A549 (cell line): ENCODE results near the gene L3MBTL4. TPM values are rescaled to one million over a fixed set of nuclear protein-coding genes. Genes with fewer than 3 reads are reported as not detected.

Experiments used
- ATAC-seq, 2 experiments: fragments of 200-7000 bp in 1 of 2; fragments of >200 bp in 1 of 2; cut with Nextera tagmentation in 1 of 2; cut with Tn5 transposase in 1 of 2; 3 replicates each; pipeline versions ENCODE4 v1.8.0 to v1.9.1; 2018 to 2020; ENCODE audit warnings: mild to moderate bottlenecking in 1 of 2, moderate library complexity in 1 of 2
- CTCF ChIA-PET: fragments of 300-600 bp; sonication (Branson Sonifier 250); formaldehyde crosslinking; extraction: SDS; loops from one replicate; lab custom pipeline; 2021; ENCODE audit warnings: antibody characterized with exemption, inconsistent platforms; lab: Yijun Ruan, JAX
- POLR2A ChIA-PET: fragments of 350-600 bp; formaldehyde crosslinking; extraction: SDS; loops from one replicate; lab custom pipeline; 2021; ENCODE audit warnings: antibody characterized with exemption, inconsistent platforms; lab: Yijun Ruan, JAX
- DNase-seq, 2 experiments: peaks; one replicate each; pipeline versions ENCODE4 v3.0.0 to v3.0.0-alpha.2; 2011 to 2016; ENCODE audit warnings: low read depth in 1 of 2, low spot score in 1 of 2
- FAIRE-seq: peaks from 2 replicates; lab custom pipeline; 2011; peaks lifted over from hg19 to GRCh38; lab: Jason Lieb, UNC
- H3K27ac ChIP-seq, 2 experiments: fragments of >200 bp; sonication (Bioruptor Twin); formaldehyde crosslinking; 3 replicates each; pipeline ENCODE4 v1.5.1; 2016 to 2017
- H3K4me1 ChIP-seq: fragments of >200 bp; sonication (Bioruptor Twin); formaldehyde crosslinking; 3 replicates; pipeline ENCODE4 v1.6.1; 2016
- H3K4me2 ChIP-seq: fragments of >200 bp; sonication (Bioruptor Twin); formaldehyde crosslinking; 3 replicates; pipeline ENCODE4 v1.6.1; 2016
- H3K4me3 ChIP-seq: fragments of >200 bp; sonication (Bioruptor Twin); formaldehyde crosslinking; 3 replicates; pipeline ENCODE4 v1.5.1; 2016
- H3K9me3 ChIP-seq: fragments of >200 bp; sonication (Bioruptor Twin); formaldehyde crosslinking; 3 replicates; pipeline ENCODE4 v1.6.1; 2016
- BHLHE40 ChIP-seq: IDR thresholded peaks from 2 replicates; pipeline ENCODE4 v1.6.1; 2012; ENCODE audit warnings: low read depth, low read length, inconsistent platforms
- EHF ChIP-seq: fragments of 250-450 bp; sonication (Bioruptor Pico); IDR thresholded peaks from 2 replicates; pipeline ENCODE4 v1.5.0; 2020; ENCODE audit warnings: mild to moderate bottlenecking
- EHMT2 ChIP-seq: fragments of 200-600 bp; sonication (generic); IDR thresholded peaks from 2 replicates; pipeline ENCODE4 v1.6.1; 2016; ENCODE audit warnings: antibody characterized with exemption, low read depth, mild to moderate bottlenecking, moderate library complexity
- ELK1 ChIP-seq: fragments of 150-350 bp; IDR thresholded peaks from 2 replicates; pipeline ENCODE4 v1.6.1; 2014; ENCODE audit warnings: low read depth, mild to moderate bottlenecking, low read length
- FOXS1 ChIP-seq: fragments of 250-450 bp; sonication (Bioruptor Pico); IDR thresholded peaks from 2 replicates; pipeline ENCODE4 v1.5.0; 2020; ENCODE audit warnings: mild to moderate bottlenecking, moderate library complexity
- HEYL ChIP-seq: fragments of 250-450 bp; sonication (Bioruptor Pico); IDR thresholded peaks from 2 replicates; pipeline ENCODE4 v1.8.0; 2021; ENCODE audit warnings: mild to moderate bottlenecking, moderate library complexity
- HMGXB4 ChIP-seq: fragments of 250-450 bp; sonication (Bioruptor Pico); IDR thresholded peaks from 2 replicates; pipeline ENCODE4 v1.5.0; 2021; ENCODE audit warnings: mild to moderate bottlenecking, moderate library complexity, borderline replicate concordance
- HOXA7 ChIP-seq: fragments of 250-450 bp; sonication (Bioruptor Pico); IDR thresholded peaks from 2 replicates; pipeline ENCODE4 v1.5.0; 2020; ENCODE audit warnings: mild to moderate bottlenecking, moderate library complexity
- HOXB5 ChIP-seq: fragments of 250-450 bp; sonication (Bioruptor Pico); IDR thresholded peaks from 2 replicates; pipeline ENCODE4 v1.5.0; 2020; ENCODE audit warnings: mild to moderate bottlenecking, moderate library complexity
- KDM5A ChIP-seq: fragments of 200-600 bp; sonication (generic); IDR thresholded peaks from 2 replicates; pipeline ENCODE4 v1.6.1; 2016; ENCODE audit warnings: antibody characterized with exemption, mild to moderate bottlenecking
- MAX ChIP-seq: IDR thresholded peaks from 2 replicates; pipeline ENCODE4 v1.6.1; 2012
- MYC ChIP-seq: IDR thresholded peaks from 2 replicates; pipeline ENCODE4 v1.6.1; 2012; ENCODE audit warnings: mild to moderate bottlenecking, inconsistent platforms, low read length, improper control_type of control experiment, borderline replicate concordance
- NFE2L2 ChIP-seq: fragments of 150-350 bp; conservative IDR thresholded peaks from 2 replicates; pipeline ENCODE4 v1.6.1; 2014; ENCODE audit warnings: low read length
- NPAS2 ChIP-seq: fragments of 250-450 bp; sonication (Bioruptor Pico); IDR thresholded peaks from 2 replicates; pipeline ENCODE4 v1.8.0; 2022; ENCODE audit warnings: mild to moderate bottlenecking, moderate library complexity, borderline replicate concordance
- PHF8 ChIP-seq: fragments of 200-600 bp; sonication (generic); IDR thresholded peaks from 2 replicates; pipeline ENCODE4 v1.6.1; 2016; ENCODE audit warnings: low read depth, mild to moderate bottlenecking, antibody characterized with exemption, moderate library complexity, borderline replicate concordance
- POLR2A ChIP-seq: IDR thresholded peaks from 2 replicates; pipeline ENCODE4 v1.6.1; 2012; ENCODE audit warnings: mild to moderate bottlenecking, low read length
- RAD21 ChIP-seq, 2 experiments: fragments of >200 bp in 1 of 2; sonication (Bioruptor Twin) in 1 of 2; formaldehyde crosslinking in 1 of 2; IDR thresholded peaks in 1 of 2; conservative IDR thresholded peaks in 1 of 2; 2 replicates in 1 of 2; 3 replicates in 1 of 2; pipeline ENCODE4 v1.6.1; 2012 to 2018; ENCODE audit warnings: inconsistent platforms in 1 of 2
- RCOR1 ChIP-seq: fragments of 150-350 bp; IDR thresholded peaks from 2 replicates; pipeline ENCODE4 v1.6.1; 2014; ENCODE audit warnings: antibody characterized with exemption, low read length, low read depth
- SMC3 ChIP-seq: fragments of >200 bp; sonication (Bioruptor Twin); formaldehyde crosslinking; IDR thresholded peaks from 3 replicates; pipeline ENCODE4 v1.6.1; 2018; ENCODE audit warnings: inconsistent platforms
- SREBF2 ChIP-seq: fragments of 450-650 bp; IDR thresholded peaks from 2 replicates; pipeline ENCODE4 v1.6.1; 2014; ENCODE audit warnings: mild to moderate bottlenecking, moderate library complexity
- ZC3H11A ChIP-seq: fragments of 450-650 bp; IDR thresholded peaks from 2 replicates; pipeline ENCODE4 v1.6.1; 2014; ENCODE audit warnings: antibody characterized with exemption, mild to moderate bottlenecking
- ZSCAN20 ChIP-seq: fragments of 250-450 bp; sonication (Bioruptor Pico); IDR thresholded peaks from 2 replicates; pipeline ENCODE4 v1.8.0; 2022; ENCODE audit warnings: mild to moderate bottlenecking, moderate library complexity
- WGBS: methylation state at CpG from one replicate; pipeline ENCODE4 v1.1.6; 2017; ENCODE audit errors: missing lambda C conversion rate; 5-methylcytosine and 5-hydroxymethylcytosine counted together
- polyA plus RNA-seq, 4 experiments: library from polyadenylated mRNA; depleted of rRNA in 3 of 4; stranded (reverse); fragments of >200 nt; fragmentation: RNase III in 1 of 4; extraction: RNeasy Plus Mini Kit Qiagen cat#74134 plus additional on column Dnase treatment in 1 of 4; gene quantifications; 2 replicates in 3 of 4; 3 replicates in 1 of 4; pipeline ENCODE4 v1.2.3, GENCODE V29; 2011 to 2017
- TF ChIP-seq, protein P1 (sequence below): fragments of >200 bp; sonication (Bioruptor Twin); formaldehyde crosslinking; IDR thresholded peaks from 2 replicates; pipeline ENCODE4 v1.6.1; 2016
- TF ChIP-seq, protein P2 (sequence below): IDR thresholded peaks from 2 replicates; pipeline ENCODE4 v1.6.1; 2012; ENCODE audit warnings: low read depth, borderline replicate concordance

The L3MBTL4 gene
- polyA plus RNA-seq, 2 of the 4 experiments (the other 2 are of a cell fraction), result 0.03 to 0.06 TPM

DNA sequence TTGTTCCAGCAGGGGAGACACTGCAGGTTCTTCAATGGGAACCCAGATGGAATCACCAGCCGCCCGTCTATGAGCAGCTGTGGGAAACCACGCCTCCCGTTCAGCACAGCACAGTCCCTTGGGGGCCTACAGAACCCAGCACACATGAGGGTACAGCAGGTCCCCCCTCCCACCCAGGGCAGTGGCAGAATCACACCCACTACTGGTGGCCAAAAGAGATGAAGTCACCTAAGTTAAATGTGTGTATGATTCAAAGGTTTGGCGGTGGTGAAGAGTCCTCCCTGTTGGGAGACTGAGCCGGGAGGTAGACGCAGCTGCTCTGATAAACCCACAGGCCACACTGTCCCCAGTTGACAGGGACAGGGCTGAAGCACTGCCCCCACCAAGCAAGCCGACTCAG lies 44.3 kb downstream of the L3MBTL4 start:
- H3K9me3 ChIP-seq, result no peaks in the 10 kb centered on the region
- no peak for DNase-seq
- H3K4me2 ChIP-seq, result no peak overlapping the region
- ChIA-PET POLR2A (no interaction called here), CTCF (no interaction called here)
- H3K4me1 ChIP-seq, result no peaks in the 10 kb centered on the region
- no peak for ATAC-seq
- no peak overlapping the region for H3K4me3 ChIP-seq
- 17% methylated on average over 2 of the region's 8 CpGs for WGBS
- no peak overlapping the region for H3K27ac ChIP-seq
- FAIRE-seq, result no peak
- no peak for TF ChIP-seq MYC
- TF ChIP-seq ZC3H11A, result no peak
- TF ChIP-seq RCOR1, result no peak
- no peak for TF ChIP-seq SMC3
- no peak for TF ChIP-seq NFE2L2

DNA sequence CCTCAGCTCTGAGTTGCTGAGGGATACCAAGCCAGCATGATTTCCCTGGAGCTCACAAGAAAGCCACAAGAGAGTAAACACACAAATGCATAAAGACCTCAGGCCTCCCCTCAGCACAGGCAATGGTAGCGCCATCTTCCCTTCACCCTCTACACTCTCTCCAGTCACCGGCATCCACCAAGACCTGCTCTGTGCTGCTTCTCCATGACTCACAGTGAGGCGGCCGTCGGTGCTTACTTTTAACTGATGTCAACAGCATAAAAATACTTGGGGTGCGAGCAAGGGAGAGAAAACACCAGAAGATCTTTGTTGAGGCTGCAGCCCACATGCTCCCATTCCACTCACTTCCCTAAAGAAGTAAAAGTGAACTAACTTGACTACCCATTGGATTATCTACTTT lies 46.7 kb downstream of the L3MBTL4 start:
- ChIA-PET CTCF (no interaction called here), POLR2A (no interaction called here)
- FAIRE-seq (no peak), DNase-seq (no peak), ATAC-seq (no peak)
- Histone ChIP-seq H3K27ac (no peak overlapping the region), H3K4me2 (no peak overlapping the region), H3K4me1 (no peaks in the 10 kb centered on the region), H3K9me3 (no peaks in the 10 kb centered on the region), H3K4me3 (no peak overlapping the region)
- 32% methylated on average over 6 of the region's 6 CpGs for WGBS
- TF ChIP-seq RCOR1 (no peak), RAD21 (conservative IDR thresholded peaks at IDR 0.05 in 1 of 2, IDR thresholded peaks at IDR 0.05 in 1 of 2) (no peak), HOXA7 (CRISPR knock-in tag) (no peak), BHLHE40 (no peak), FOXS1 (CRISPR knock-in tag) (no peak), ELK1 (no peak), PHF8 (no peak), MAX (no peak), HOXB5 (CRISPR knock-in tag) (no peak), POLR2A (no peak), SMC3 (no peak), NFE2L2 (no peak), SREBF2 (no peak), HEYL (CRISPR knock-in tag) (no peak), MYC (no peak), NPAS2 (CRISPR knock-in tag) (no peak), EHMT2 (no peak), HMGXB4 (CRISPR knock-in tag) (no peak)
- TF ChIP-seq, protein P1, sequence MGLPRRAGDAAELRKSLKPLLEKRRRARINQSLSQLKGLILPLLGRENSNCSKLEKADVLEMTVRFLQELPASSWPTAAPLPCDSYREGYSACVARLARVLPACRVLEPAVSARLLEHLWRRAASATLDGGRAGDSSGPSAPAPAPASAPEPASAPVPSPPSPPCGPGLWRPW, result no peak
- TF ChIP-seq, protein P2, sequence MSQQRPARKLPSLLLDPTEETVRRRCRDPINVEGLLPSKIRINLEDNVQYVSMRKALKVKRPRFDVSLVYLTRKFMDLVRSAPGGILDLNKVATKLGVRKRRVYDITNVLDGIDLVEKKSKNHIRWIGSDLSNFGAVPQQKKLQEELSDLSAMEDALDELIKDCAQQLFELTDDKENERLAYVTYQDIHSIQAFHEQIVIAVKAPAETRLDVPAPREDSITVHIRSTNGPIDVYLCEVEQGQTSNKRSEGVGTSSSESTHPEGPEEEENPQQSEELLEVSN, result no peak

DNA sequence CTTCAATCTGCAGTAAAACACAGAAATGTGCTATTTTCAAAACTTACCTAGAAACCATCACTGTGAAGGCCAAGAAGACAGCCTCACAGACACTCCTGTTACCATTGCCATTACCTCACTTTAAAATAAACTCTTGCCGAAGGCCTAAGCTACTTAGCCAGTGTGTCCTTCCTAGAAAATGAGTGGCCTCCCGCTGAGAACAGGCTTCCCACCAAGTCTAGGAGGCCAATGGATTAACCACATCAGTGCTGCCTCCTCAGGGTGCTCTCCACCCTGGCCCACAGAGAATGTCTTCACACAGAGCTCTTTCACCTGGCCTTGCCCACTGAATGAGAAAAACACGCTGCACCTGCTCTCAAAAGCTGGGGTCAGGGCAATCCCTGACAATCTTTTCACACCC lies 47.5 kb downstream of the L3MBTL4 start:
- ChIA-PET CTCF (no interaction called here), POLR2A (no interaction called here)
- no peaks in the 10 kb centered on the region for H3K4me1 ChIP-seq
- H3K4me2 ChIP-seq, result no peak overlapping the region
- H3K4me3 ChIP-seq, result no peak overlapping the region
- TF ChIP-seq KDM5A (no peak), ZSCAN20 (no peak), EHF (CRISPR knock-in tag) (no peak)
- no peak for DNase-seq
- FAIRE-seq, result no peak
- 5% methylated on average over 2 of the region's 3 CpGs for WGBS
- ATAC-seq, result no peak
- no peaks in the 10 kb centered on the region for H3K9me3 ChIP-seq
- no peak overlapping the region for H3K27ac ChIP-seq
